CD4-positive, alpha-beta T cell (primary cell): Measurements from ENCODE around the gene ECHS1. TPM values are rescaled to one million over a fixed set of nuclear protein-coding genes. Genes with fewer than 3 reads are reported as not detected.
A peak's percentile ranks its signal among the peaks of the same experiment; 100 is the strongest.

ENCODE experiments used
- ATAC-seq: fragments of 200-7000 bp; cut with Tn5 transposase; one replicate; pipeline ENCODE4 v1.10.0; 2022; ENCODE audit warnings: mild to moderate bottlenecking; ENCODE audit not compliant: poor library complexity
- CTCF ChIA-PET: fragments of 350-600 bp; sonication (Branson Sonifier 250); formaldehyde crosslinking; loops from one replicate; lab custom pipeline; 2021; ENCODE audit warnings: antibody characterized with exemption, inconsistent platforms; lab: Charles Lee
- POLR2A ChIA-PET: fragments of 350-600 bp; sonication (Branson Sonifier 250); formaldehyde crosslinking; loops from one replicate; lab custom pipeline; 2021; ENCODE audit warnings: antibody characterized with exemption, inconsistent platforms; lab: Charles Lee
- DNase-seq, 14 experiments: peaks; one replicate each; pipeline ENCODE4 v3.0.0-alpha.2; 2013 to 2020; ENCODE audit warnings: mixed read lengths in 2 of 14
- H3K27ac ChIP-seq, 2 donors: one replicate each; pipeline versions ENCODE4 v1.5.1 to v1.7.0; 2013; ENCODE audit warnings: low read length in 2 of 2, low read depth in 1 of 2, mild to moderate bottlenecking in 1 of 2
- H3K27me3 ChIP-seq, 2 experiments: 1 replicate in 1 of 2; 2 replicates in 1 of 2; pipeline versions ENCODE4 v1.6.1 to v1.7.0; 2013; ENCODE audit warnings: low read length in 2 of 2, control low read depth in 1 of 2, mild to moderate bottlenecking in 1 of 2, moderate library complexity in 1 of 2; ENCODE audit not compliant: insufficient read depth in 2 of 2, control insufficient read depth in 1 of 2
- H3K36me3 ChIP-seq: one replicate; pipeline ENCODE4 v1.6.1; 2013; ENCODE audit warnings: low read length, control low read depth; ENCODE audit not compliant: insufficient read depth
- H3K4me1 ChIP-seq: one replicate; pipeline ENCODE4 v1.6.1; 2013; ENCODE audit warnings: low read length, control low read depth; ENCODE audit not compliant: insufficient read depth
- H3K4me3 ChIP-seq: one replicate; pipeline ENCODE4 v1.5.1; 2013; ENCODE audit warnings: mild to moderate bottlenecking, low read length, moderate library complexity
- H3K9me3 ChIP-seq, 2 experiments: 1 replicate in 1 of 2; 2 replicates in 1 of 2; pipeline versions ENCODE4 v1.6.1 to v1.7.0; 2013; ENCODE audit warnings: low read length in 2 of 2, mild to moderate bottlenecking in 2 of 2, control low read depth in 1 of 2, moderate library complexity in 1 of 2; ENCODE audit not compliant: control insufficient read depth in 1 of 2, insufficient read depth in 1 of 2
- H3K27ac Mint-ChIP-seq: one replicate; pipeline ENCODE4 v1.8.0; 2020; ENCODE audit warnings: mixed read lengths
- H3K27me3 Mint-ChIP-seq: one replicate; pipeline ENCODE4 v1.8.0; 2021; ENCODE audit warnings: mixed read lengths
- H3K36me3 Mint-ChIP-seq: one replicate; pipeline ENCODE4 v1.8.0; 2021; ENCODE audit warnings: low read depth, mixed read lengths
- H3K4me1 Mint-ChIP-seq: one replicate; pipeline ENCODE4 v1.8.0; 2021; ENCODE audit warnings: low read depth, mixed read lengths
- H3K4me3 Mint-ChIP-seq: one replicate; pipeline ENCODE4 v1.8.0; 2020; ENCODE audit warnings: mild to moderate bottlenecking, mixed read lengths
- H3K9me3 Mint-ChIP-seq: one replicate; pipeline ENCODE4 v1.8.0; 2020; ENCODE audit warnings: mixed read lengths
- CTCF ChIP-seq: fragments of 200-600 bp; IDR thresholded peaks from one replicate; pipeline ENCODE4 v1.8.0; 2022; ENCODE audit warnings: antibody characterized with exemption, mild to moderate bottlenecking
- intact Hi-C, 2 experiments: fragments of 100-400 bp; cut with DNase I in 1 of 2; cut with micrococcal nuclease in 1 of 2; formaldehyde crosslinking; loops; one replicate each; pipeline versions ENCODE4 v1.15.1 to v1.9.0; 2023 to 2025; cut with DNase I, micrococcal nuclease
- total RNA-seq, 174 experiments: library from RNA in 2 of 174; stranded (reverse) in 2 of 174; gene quantifications; one replicate each; pipeline ENCODE4 v1.2.3 and lab custom pipeline; 2021 to 2026

Gene ECHS1
- total RNA-seq, 2 experiments from 2014 or later = 7.6 to 8.3 TPM

GRCh38 chr10:133336577-133337369 lies 36.4 kb downstream of the ECHS1 start, which contains the start of gene CALY:
Gene CALY (minus strand): TSS chr10:133336896. CDS start chr10:133328989, 7,907 bp downstream.
- peak within 1 kb of the TSS; percentile 58 for H3K4me3 ChIP-seq
- TF ChIP-seq CTCF = no peak
- H3K36me3 ChIP-seq = no peaks in the 10 kb centered on the region
- Mint-ChIP-seq H3K27ac (peak within 1 kb of the TSS; percentile 86), H3K27me3 (peaks cover 10% of the 10 kb centered on the region), H3K4me3 (peak within 1 kb of the TSS; percentile 81), H3K36me3 (peaks cover 4% of the 10 kb centered on the region), H3K9me3 (peaks cover 4% of the 10 kb centered on the region), H3K4me1 (peaks cover 6% of the 10 kb centered on the region)
- intact Hi-C loops = loop anchor here (2.0 to 5.0 kb wide), 4 partner anchors 20 to 56 kb away; partner anchors contain the start of genes ECHS1 (in 1 of the 2), FUOM (in 1 of the 2) and MTG1 (in 1 of the 2)
- peak within 1 kb of the TSS; percentile 53 to 78 for H3K27ac ChIP-seq
- ATAC-seq (peak; percentile 62), DNase-seq (peak; percentile 84 to 97 (median 90))
- ChIA-PET CTCF (no interaction called here), POLR2A (interaction anchor here (1.0 to 2.0 kb wide), 11 partner anchors 9 to 74 kb away, joined by 3 to 12 read pairs (median 4); partner anchors contain the start of genes FUOM and PAOX)
- peaks cover 41% of the 10 kb centered on the region for H3K4me1 ChIP-seq
- H3K9me3 ChIP-seq = peaks cover 0 to 13% of the 10 kb centered on the region in 2 experiments
- no peaks in the 10 kb centered on the region for H3K27me3 ChIP-seq

DNA sequence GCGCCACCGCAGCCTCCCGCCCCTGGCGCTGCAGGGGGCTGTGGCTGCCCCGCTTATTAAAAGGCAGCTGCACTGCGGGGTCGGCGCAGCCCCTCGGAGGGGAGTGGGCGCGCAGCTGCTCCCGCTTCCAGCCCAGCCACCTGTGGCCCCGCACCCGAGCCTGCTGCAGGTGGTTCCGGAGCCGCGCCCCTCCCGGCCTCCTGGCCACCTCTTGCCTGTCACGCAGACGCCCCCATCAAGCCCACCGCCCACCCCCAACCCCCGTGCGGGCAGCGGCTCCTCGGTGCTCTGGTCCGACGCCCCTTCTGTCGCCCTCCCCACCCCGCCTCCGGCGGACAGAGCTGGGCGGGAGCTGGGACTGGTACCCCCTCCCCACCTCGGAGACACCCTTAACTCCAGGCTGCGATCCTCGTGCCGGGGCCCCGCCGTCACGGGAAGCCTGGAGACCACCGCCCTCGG lies 37.0 kb downstream of the ECHS1 start:
- H3K4me1 Mint-ChIP-seq = peaks cover 6% of the 10 kb centered on the region
- H3K27ac Mint-ChIP-seq = peak overlapping the region; percentile 86
- peaks cover 4% of the 10 kb centered on the region for H3K9me3 Mint-ChIP-seq
- TF ChIP-seq CTCF = no peak
- peaks cover 0 to 13% of the 10 kb centered on the region in 2 experiments for H3K9me3 ChIP-seq
- H3K4me3 Mint-ChIP-seq = no peak overlapping the region
- peaks cover 41% of the 10 kb centered on the region for H3K4me1 ChIP-seq
- H3K27me3 ChIP-seq = no peaks in the 10 kb centered on the region
- H3K36me3 Mint-ChIP-seq = peaks cover 4% of the 10 kb centered on the region
- peaks cover 7% of the 10 kb centered on the region for H3K27me3 Mint-ChIP-seq
- intact Hi-C loops = loop anchor here (2.0 to 5.0 kb wide), 4 partner anchors 21 to 56 kb away; partner anchors contain the start of genes ECHS1 (in 1 of the 2), FUOM (in 1 of the 2) and MTG1 (in 1 of the 2)
- ChIA-PET CTCF (no interaction called here), POLR2A (interaction anchor here (0.7 to 2.0 kb wide), 13 partner anchors 9 to 74 kb away, joined by 3 to 12 read pairs (median 4); partner anchors contain the start of genes FUOM and PAOX)
- peak in 1 of 14 experiments; percentile 16 for DNase-seq
- ATAC-seq = peak; percentile 1
- no peaks in the 10 kb centered on the region for H3K36me3 ChIP-seq
- peak overlapping the region; percentile 58 for H3K4me3 ChIP-seq
- H3K27ac ChIP-seq = peak overlapping the region in 1 of 2 donors; percentile 53
